Adrenal gland (tissue), 12 donors: ENCODE data around the gene STX3. TPM values are rescaled to one million over a fixed set of nuclear protein-coding genes. Genes with fewer than 3 reads are reported as not detected.
"Not testable (repeated sequence)": the region's sequence is repeated elsewhere in the genome, so short reads cannot be mapped to it uniquely, and the experiment has no call there.

Source experiments
- DNase-seq, 7 donors: peaks; one replicate each; pipeline ENCODE4 v3.0.0-alpha.2; 2019 to 2020
- H3K27ac ChIP-seq, 5 donors: fragments of 200-600 bp; sonication (generic) in 4 of 5; 1 replicate in 3 of 5; 2 replicates in 2 of 5; pipeline versions ENCODE4 v1.5.1 to v1.8.0; 2016 to 2020; ENCODE audit warnings: mild to moderate bottlenecking in 1 of 5
- H3K27me3 ChIP-seq: fragments of 200-600 bp; 2 replicates; pipeline ENCODE4 v1.8.0; 2021
- H3K36me3 ChIP-seq, 2 donors: fragments of 200-600 bp; replicated peaks in 1 of 2; 1 replicate in 1 of 2; 2 replicates in 1 of 2; pipeline versions ENCODE4 v1.5.1 to v1.8.0; 2018 to 2022
- H3K4me1 ChIP-seq, 2 donors: fragments of 200-600 bp; replicated peaks in 1 of 2; 1 replicate in 1 of 2; 2 replicates in 1 of 2; pipeline versions ENCODE4 v1.5.1 to v1.8.0; 2018 to 2021
- H3K4me3 ChIP-seq, 4 donors: fragments of 200-600 bp; sonication (generic) in 3 of 4; one replicate each; pipeline ENCODE4 v1.5.1; 2016 to 2018
- H3K9me3 ChIP-seq, 3 donors: fragments of 200-600 bp; sonication (generic) in 1 of 3; replicated peaks in 1 of 3; 1 replicate in 2 of 3; 2 replicates in 1 of 3; pipeline versions ENCODE4 v1.5.1 to v1.8.0; 2016 to 2021
- CTCF ChIP-seq, 6 experiments: fragments of 450-650 bp in 4 of 6; fragments of 200-600 bp in 2 of 6; sonication (generic) in 1 of 6; IDR thresholded peaks; 1 replicate in 5 of 6; 2 replicates in 1 of 6; pipeline versions ENCODE4 v1.5.1 to v1.8.0; 2016 to 2021; ENCODE audit warnings: antibody characterized with exemption in 6 of 6, mild to moderate bottlenecking in 2 of 6, moderate library complexity in 1 of 6
- POLR2A ChIP-seq, 2 donors: fragments of 450-650 bp; IDR thresholded peaks; one replicate each; pipeline ENCODE4 v1.6.1; 2017; ENCODE audit warnings: antibody characterized with exemption in 2 of 2, mild to moderate bottlenecking in 2 of 2, moderate library complexity in 1 of 2
- WGBS, 4 donors: extraction: QIAGEN DNeasy Blood & Tissue Kit in 2 of 4; methylation state at CpG; one replicate each; pipeline versions ENCODE4 v1.1.5 to v1.1.7; 2013 to 2017; 5-methylcytosine and 5-hydroxymethylcytosine counted together
- intact Hi-C, 2 donors: fragments of 100-400 bp; cut with DNase I; formaldehyde crosslinking; loops; one replicate each; pipeline versions ENCODE4 v1.14.1 to v1.15.0; 2022 to 2023
- polyA plus RNA-seq, 3 donors: library from polyadenylated mRNA; stranded (reverse); fragments of 200-250 nt in 2 of 3; fragments of 350-450 nt in 1 of 3; fragmentation: Illumina TruSeq in 1 of 3; extraction: RNeasy Lipid Tissue Mini Kit (QIAGEN cat#74804) in 1 of 3; gene quantifications; one replicate each; pipeline ENCODE4 v1.2.3, GENCODE V29; 2013 to 2014
- total RNA-seq, 9 donors: library from RNA; depleted of rRNA in 4 of 9; stranded (reverse); fragments of >200 nt in 4 of 9; fragments of 120-200 nt in 1 of 9; fragmentation: NEBNext Ultra II Directional in 1 of 9; extraction: Animal tissue kit (Norgen Biotek cat#: 25700) in 1 of 9; gene quantifications; one replicate each; pipeline versions ENCODE4 v1.1.0 to v1.2.4, GENCODE V29; 2013 to 2023
- donor health status: healthy with polysubstance abuse.
- donor health status: Bipolar disorder and iron deficiency.
- donor health status: DM: yes; HTN: yes; CAD: no.
- donor health status: DM: no; HTN: no; CAD: no.
- donor health status: DM: no; HTN: no; CAD: no.
- donor health status: DM: yes; HTN: yes; CAD: no.

The STX3 gene
- total and polyA plus RNA-seq, 12 donors, result 12.3 to 63.2 (median 30.1) TPM

- no peak overlapping the region for H3K4me3 ChIP-seq
- 41 to 55% (median 50%) methylated on average over 1 of the region's 1 CpG for WGBS, 4 donors
- H3K27ac ChIP-seq, result no peak overlapping the region
- intact Hi-C loops, result loop anchor here in 1 of 2 donors (10.0 kb wide), 2 partner anchors 139 to 441 kb away; no protein-coding TSS in a partner anchor
- H3K4me1 ChIP-seq, result peaks cover 4 to 10% of the 10 kb centered on the region in 2 donors
- H3K36me3 ChIP-seq, result no peaks in the 10 kb centered on the region
- DNase-seq, result no peak
- no peaks in the 10 kb centered on the region for H3K9me3 ChIP-seq
- no peaks in the 10 kb centered on the region for H3K27me3 ChIP-seq
- TF ChIP-seq CTCF (IDR thresholded peaks at IDR 0.05), result no peak
- TF ChIP-seq POLR2A (IDR thresholded peaks at IDR 0.05), result no peak
Observed at GRCh38 chr11:59814021-59814420, 58.8 kb downstream of the STX3 start.

GRCh38 chr11:59815754-59816153 is 60.6 kb downstream of the STX3 start:
- Histone ChIP-seq H3K4me1 (no peaks in the 10 kb centered on the region), H3K36me3 (no peaks in the 10 kb centered on the region), H3K27ac (no peak overlapping the region), H3K9me3 (no peaks in the 10 kb centered on the region), H3K27me3 (no peaks in the 10 kb centered on the region), H3K4me3 (no peak overlapping the region)
- TF ChIP-seq POLR2A (IDR thresholded peaks at IDR 0.05) (no peak), CTCF (IDR thresholded peaks at IDR 0.05) (no peak)
- intact Hi-C loops, result loop anchor here in 1 of 2 donors (10.0 kb wide), 2 partner anchors 141 to 439 kb away; no protein-coding TSS in a partner anchor
- DNase-seq, result no peak
- WGBS, 4 donors, result 86 to 96% (median 88%) methylated on average over 1 of the region's 1 CpG

GRCh38 chr11:59816434-59816833 is 61.3 kb downstream of the STX3 start:
- intact Hi-C loops, result loop anchor here in 1 of 2 donors (10.0 kb wide), 2 partner anchors 142 to 438 kb away; no protein-coding TSS in a partner anchor
- not testable (repeated sequence) for H3K4me1 ChIP-seq, H3K9me3 ChIP-seq, H3K27ac ChIP-seq, DNase-seq, H3K36me3 ChIP-seq, H3K4me3 ChIP-seq, H3K27me3 ChIP-seq
- WGBS, 4 donors, result 43 to 79% (median 69%) methylated on average over 1 of the region's 1 CpG

- no peaks in the 10 kb centered on the region for H3K27me3 ChIP-seq
- WGBS, 4 donors, result 55 to 61% (median 59%) methylated on average over 4 of the region's 4 CpGs
- no peaks in the 10 kb centered on the region for H3K4me1 ChIP-seq
- no peak for TF ChIP-seq CTCF (IDR thresholded peaks at IDR 0.05)
- no peak for TF ChIP-seq POLR2A (IDR thresholded peaks at IDR 0.05)
- no peak overlapping the region for H3K4me3 ChIP-seq
- no peak for DNase-seq
- intact Hi-C loops, result loop anchor here in 1 of 2 donors (10.0 kb wide), 2 partner anchors 144 to 436 kb away; no protein-coding TSS in a partner anchor
- no peaks in the 10 kb centered on the region for H3K36me3 ChIP-seq
- H3K9me3 ChIP-seq, result no peaks in the 10 kb centered on the region
- no peak overlapping the region for H3K27ac ChIP-seq
Observed at GRCh38 chr11:59818572-59818971, 63.4 kb downstream of the STX3 start.

- intact Hi-C loops, result loop anchor here in 1 of 2 donors (10.0 kb wide), 1 partner anchor 312 kb away; no protein-coding TSS in a partner anchor
- peak in 6 of 7 donors; percentile 30 to 58 (median 50) for DNase-seq
- TF ChIP-seq CTCF (IDR thresholded peaks at IDR 0.05) (peak; percentile 46 to 69 (median 62)), POLR2A (IDR thresholded peaks at IDR 0.05) (no peak)
- no peak overlapping the region for H3K27ac ChIP-seq
- no peak overlapping the region for H3K4me3 ChIP-seq
- H3K9me3 ChIP-seq, result no peaks in the 10 kb centered on the region
- H3K4me1 ChIP-seq, result no peaks in the 10 kb centered on the region
- 4 to 9% (median 6%) methylated on average over 9 of the region's 9 CpGs for WGBS, 4 donors
- H3K27me3 ChIP-seq, result no peaks in the 10 kb centered on the region
- no peaks in the 10 kb centered on the region for H3K36me3 ChIP-seq
Observed at GRCh38 chr11:59822989-59823566, 67.9 kb downstream of the STX3 start.
